HG02642 (cell line): ENCODE data around the gene NEDD9.
A peak's percentile ranks its signal among the peaks of the same experiment; 100 is the strongest.

Experiments used
- ATAC-seq: cut with Tn5 transposase; IDR thresholded peaks from one replicate; pipeline ENCODE4 v1.9.1; 2021; ENCODE audit warnings: mild to moderate bottlenecking; ENCODE audit not compliant: unreplicated experiment, poor library complexity

Gene NEDD9

GRCh38 chr6:11187301-11187700 is 45.2 kb downstream of the NEDD9 start:
- ATAC-seq = no peak

DNA sequence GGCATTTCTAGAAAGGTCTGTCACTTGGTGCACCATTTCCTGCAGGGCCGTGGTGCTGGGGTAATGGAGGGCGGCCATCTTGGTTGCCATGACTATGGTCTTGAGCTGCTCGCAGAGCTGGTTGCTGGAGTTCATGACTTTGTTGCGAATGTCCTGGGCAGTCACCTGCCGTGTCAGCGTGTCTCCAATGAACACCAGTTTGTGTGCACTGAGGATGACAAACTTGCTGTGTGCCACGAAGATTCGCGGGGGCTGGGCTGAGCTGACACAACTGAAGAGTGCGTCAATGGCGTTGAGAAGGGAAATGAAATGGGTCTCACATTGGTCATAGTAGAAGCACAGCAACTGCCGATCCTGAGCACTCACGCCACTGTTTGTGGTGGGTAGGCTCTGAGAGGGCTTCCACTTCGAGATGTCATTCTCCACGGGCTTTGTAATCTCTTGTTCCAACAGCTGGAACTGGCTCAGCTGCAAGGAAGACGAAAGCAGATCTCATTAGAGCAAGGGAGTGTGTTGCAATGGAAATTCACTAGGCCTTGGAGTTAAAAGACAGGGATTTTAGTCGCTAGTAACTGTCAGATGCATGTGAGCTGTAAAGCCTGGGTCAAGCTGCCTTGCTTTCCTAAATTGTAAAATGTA is 47.1 kb downstream of the NEDD9 start:
- ATAC-seq = no peak

DNA sequence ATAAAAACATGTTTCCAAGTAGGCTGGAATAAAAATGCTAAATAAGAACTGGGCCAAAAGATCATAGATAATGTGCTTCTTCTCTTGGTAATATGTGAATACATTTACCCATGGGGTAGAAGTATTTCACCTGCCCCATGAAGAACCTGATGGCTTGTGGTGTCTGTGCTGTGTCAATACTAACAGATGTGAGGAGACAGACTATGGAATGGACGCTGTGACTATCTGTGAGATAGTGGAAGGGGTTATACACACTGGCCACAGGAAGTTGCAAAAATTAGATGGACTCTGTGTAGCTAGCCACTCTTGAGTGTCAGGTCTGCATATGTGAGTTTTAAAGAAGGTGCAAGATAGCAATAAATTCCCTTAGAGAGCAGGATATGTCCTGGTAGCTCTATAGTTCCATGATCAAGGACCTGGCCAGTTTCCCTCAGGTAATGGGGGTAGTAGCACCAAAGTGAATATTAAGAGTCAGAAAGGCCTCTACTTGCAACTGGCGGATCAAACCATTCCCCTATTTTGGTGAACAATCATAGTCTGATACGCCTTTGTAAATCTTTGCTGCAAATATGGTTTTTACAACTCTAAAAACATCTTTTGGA is 48.6 kb downstream of the NEDD9 start:
- no peak for ATAC-seq

GRCh38 chr6:11181478-11182136 is 50.9 kb downstream of the NEDD9 start:
- ATAC-seq = no peak

DNA sequence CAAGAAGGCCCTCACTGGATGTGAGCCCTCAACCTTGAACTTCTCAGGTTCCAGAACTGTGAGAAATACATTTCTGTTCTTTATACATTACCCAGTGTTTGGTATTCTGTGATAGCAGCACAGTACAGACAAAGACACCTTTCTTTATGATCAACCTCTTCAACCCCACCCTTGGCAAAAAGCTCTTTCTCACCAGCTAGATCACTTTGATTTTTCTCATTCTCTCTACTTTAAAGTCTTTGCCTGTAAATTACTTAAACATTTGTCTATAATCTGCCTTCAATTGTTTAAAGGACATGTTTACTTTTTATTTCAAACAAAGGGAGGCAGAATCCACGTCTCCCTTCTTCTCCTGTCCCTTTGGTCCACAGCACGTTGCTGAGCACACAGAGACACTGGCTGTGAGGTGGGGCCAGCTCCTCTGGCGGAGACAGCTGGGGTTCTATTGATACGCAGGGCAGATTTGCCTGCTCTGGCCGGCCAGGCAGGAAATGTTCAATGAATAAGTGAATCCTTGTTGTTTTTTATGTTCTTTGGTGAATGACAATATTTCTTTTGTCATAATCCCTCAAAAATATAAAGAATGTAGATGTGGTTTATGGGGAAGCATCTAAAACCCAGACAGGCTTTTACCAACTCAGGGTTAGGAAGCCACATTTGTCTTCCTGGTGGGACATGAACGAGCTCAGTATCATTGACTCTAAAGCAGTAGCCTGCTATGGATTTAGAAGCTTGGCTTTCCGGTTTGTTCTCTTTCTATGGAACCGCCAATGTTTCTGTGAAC is 52.9 kb downstream of the NEDD9 start:
- no peak for ATAC-seq

- ATAC-seq = no peak
Measured at GRCh38 chr6:11179088-11179418, 53.4 kb downstream of the NEDD9 start.

GRCh38 chr6:11177271-11177670 is 55.2 kb downstream of the NEDD9 start:
- ATAC-seq = no peak

DNA sequence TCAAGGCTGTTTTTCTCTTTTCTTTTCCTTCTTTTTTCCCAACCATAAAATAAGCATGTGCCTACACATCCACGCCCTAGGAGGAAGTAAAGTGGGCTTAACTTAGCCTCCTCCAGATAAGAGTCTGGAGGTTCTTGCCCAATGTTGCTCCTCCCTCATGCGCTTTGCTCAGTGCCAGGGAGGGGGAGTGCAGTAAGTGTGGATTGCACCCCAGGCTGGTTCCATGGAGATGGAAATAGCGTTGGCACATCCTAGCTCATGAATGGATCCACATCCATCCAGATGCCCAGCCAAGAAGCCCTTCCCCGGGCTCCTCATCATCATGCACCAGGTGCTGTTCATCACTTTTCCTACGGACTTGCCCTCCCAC is 58.2 kb downstream of the NEDD9 start:
- ATAC-seq = no peak

GRCh38 chr6:11172501-11173327 is 59.8 kb downstream of the NEDD9 start:
- ATAC-seq = peak; percentile 46

GRCh38 chr6:11171952-11172351 is 60.5 kb downstream of the NEDD9 start:
- no peak for ATAC-seq

- no peak for ATAC-seq
Measured at GRCh38 chr6:11168091-11168635, 64.3 kb downstream of the NEDD9 start.

GRCh38 chr6:11166948-11167347 is 65.5 kb downstream of the NEDD9 start:
- ATAC-seq = no peak

DNA sequence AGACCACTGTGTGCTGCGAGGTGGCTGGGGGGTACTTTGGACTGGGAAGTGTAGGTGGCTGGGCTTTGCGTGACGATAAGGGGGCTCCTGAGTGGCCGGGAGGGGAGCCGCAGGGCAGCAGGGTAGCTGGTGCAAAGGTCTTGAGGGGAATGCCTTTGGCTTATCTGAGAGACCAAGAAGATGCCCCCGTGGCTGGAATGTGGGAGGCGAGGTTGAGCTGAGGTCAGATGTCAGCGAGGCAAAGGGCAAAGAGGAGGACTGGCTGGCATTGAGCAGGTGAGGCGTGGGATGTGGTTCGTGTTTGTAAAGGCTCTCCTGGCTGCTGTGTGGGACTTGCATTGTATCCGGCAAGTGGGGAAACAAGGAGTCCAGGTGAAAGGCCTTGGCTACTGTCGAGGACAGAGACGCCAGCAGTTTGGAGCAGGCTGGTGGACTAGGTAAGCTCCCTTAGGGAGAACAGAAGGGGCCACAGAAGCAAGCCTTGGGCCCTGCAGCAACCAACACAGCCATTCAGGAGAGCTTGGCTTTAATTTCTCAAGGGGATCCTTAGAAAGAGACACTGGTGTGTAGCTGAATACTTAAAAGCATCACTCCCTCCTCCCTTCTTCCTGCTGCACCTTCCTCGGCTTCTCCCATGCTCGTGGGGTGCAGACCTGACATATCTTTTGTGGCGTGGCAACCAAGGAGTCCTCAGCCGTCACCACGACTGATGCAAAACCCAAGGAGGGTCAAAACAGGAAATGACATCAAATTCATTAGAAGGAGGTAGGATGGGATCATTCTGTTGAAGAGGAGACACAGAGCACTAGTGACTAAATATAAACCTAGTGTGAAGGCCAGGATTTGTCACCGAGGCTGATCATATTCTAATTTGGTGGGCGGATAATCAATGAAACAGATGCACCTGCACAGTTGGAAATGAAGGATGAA is 67.5 kb downstream of the NEDD9 start:
- no peak for ATAC-seq

- no peak for ATAC-seq
Measured at GRCh38 chr6:11163932-11164331, 68.5 kb downstream of the NEDD9 start.

DNA sequence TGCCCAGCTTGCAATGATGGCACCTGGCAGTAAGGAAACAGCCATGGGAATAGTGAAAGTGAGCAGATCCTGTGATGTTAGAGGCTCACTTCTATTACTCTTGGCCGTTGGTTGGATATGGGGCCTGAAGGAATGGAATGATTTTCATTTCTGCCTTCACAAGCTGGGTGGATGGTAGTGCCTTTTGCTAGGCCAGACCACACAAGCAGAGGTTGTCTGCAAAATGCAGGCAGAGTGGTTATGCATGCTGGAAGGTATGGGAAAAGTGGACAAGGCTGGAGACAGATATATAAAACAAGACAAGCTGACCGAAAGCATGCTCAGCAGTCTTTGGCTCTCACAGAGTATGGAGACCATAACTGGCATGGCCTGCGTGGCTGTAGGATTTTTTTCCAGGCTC is 70.2 kb downstream of the NEDD9 start:
- no peak for ATAC-seq

- no peak for ATAC-seq
Measured at GRCh38 chr6:11161031-11161956, 71.2 kb downstream of the NEDD9 start.

GRCh38 chr6:11160199-11160598 is 72.3 kb downstream of the NEDD9 start:
- no peak for ATAC-seq

DNA sequence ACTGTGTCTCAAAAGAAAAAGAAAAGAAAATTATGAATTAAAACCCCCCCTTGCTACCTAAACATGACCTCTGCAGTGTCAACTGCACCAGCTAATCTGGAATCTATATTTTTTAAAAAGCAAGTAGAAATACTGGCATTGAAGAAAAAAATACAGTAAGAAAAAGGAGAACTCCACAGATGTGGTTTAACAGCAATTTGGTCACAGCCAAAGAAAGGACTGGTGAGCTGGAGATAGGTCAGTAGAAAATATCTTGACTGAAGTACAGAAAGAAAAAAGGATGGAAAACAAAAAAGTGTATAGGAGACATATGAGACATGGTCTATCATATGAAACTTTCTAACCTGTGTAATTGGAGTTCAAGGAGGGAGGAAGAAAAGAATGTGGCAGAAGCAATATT is 76.9 kb downstream of the NEDD9 start:
- no peak for ATAC-seq
